Measurements from ENCODE around the gene WDFY4. TPM values are rescaled to one million over a fixed set of nuclear protein-coding genes. Genes with fewer than 3 reads are reported as not detected.

WDFY4 gene
- total RNA-seq, 1 donor from 2014 or later = 0.25 TPM

GRCh38 chr10:48931188-48931587, 246.5 kb downstream of the WDFY4 start:
- H3K9me3 Mint-ChIP-seq (ENCODE audit: unreplicated experiment) = peaks cover 5% of the 10 kb centered on the region
- H3K27me3 Mint-ChIP-seq (ENCODE audit: low read depth, unreplicated experiment) = peaks cover 27% of the 10 kb centered on the region
- H3K4me3 Mint-ChIP-seq (ENCODE audit: unreplicated experiment) = no peak overlapping the region
- Histone ChIP-seq H3K4me3 (ENCODE audit: insufficient read depth, low read depth, low read length) (no peak overlapping the region), H3K9ac (ENCODE audit: low read length) (no peak overlapping the region), H3K36me3 (ENCODE audit: insufficient read depth, low read length) (no peaks in the 10 kb centered on the region), H4K20me1 (ENCODE audit: insufficient read depth, low read length) (no peaks in the 10 kb centered on the region), H3K79me2 (ENCODE audit: insufficient read depth, low read length) (no peaks in the 10 kb centered on the region), H3K4me1 (ENCODE audit: insufficient read depth, low read length) (no peaks in the 10 kb centered on the region), H2AFZ (ENCODE audit: low read depth, low read length) (no peak overlapping the region), H3K27ac (ENCODE audit: low read depth, low read length) (no peak overlapping the region), H3K27me3 (ENCODE audit: insufficient read depth, low read length) (no peaks in the 10 kb centered on the region), H3K9me3 (ENCODE audit: insufficient read depth, low read depth, low read length) (no peaks in the 10 kb centered on the region), H3K4me2 (ENCODE audit: low read length) (no peak overlapping the region)
- FAIRE-seq (no peak), DNase-seq (ENCODE audit: low read depth) (no peak)
- H3K27ac Mint-ChIP-seq (ENCODE audit: unreplicated experiment) = no peak overlapping the region
- TF ChIP-seq EZH2 (IDR thresholded peaks at IDR 0.05; ENCODE audit: insufficient read depth, low read length) (no peak), CTCF (IDR thresholded peaks at IDR 0.05; ENCODE audit: insufficient read depth, low read depth, low read length) (no peak)
- H3K4me1 Mint-ChIP-seq (ENCODE audit: low read depth, unreplicated experiment) = peaks cover 2% of the 10 kb centered on the region
- no peaks in the 10 kb centered on the region for H3K36me3 Mint-ChIP-seq (ENCODE audit: low read depth, unreplicated experiment)

GRCh38 chr10:48932831-48933664, 248.4 kb downstream of the WDFY4 start:
- FAIRE-seq (no peak), DNase-seq (ENCODE audit: low read depth) (no peak)
- Histone ChIP-seq H3K27me3 (ENCODE audit: insufficient read depth, low read length) (no peaks in the 10 kb centered on the region), H3K27ac (ENCODE audit: low read depth, low read length) (no peak overlapping the region), H2AFZ (ENCODE audit: low read depth, low read length) (no peak overlapping the region), H3K4me3 (ENCODE audit: insufficient read depth, low read depth, low read length) (no peak overlapping the region), H3K79me2 (ENCODE audit: insufficient read depth, low read length) (no peaks in the 10 kb centered on the region), H4K20me1 (ENCODE audit: insufficient read depth, low read length) (no peaks in the 10 kb centered on the region), H3K9me3 (ENCODE audit: insufficient read depth, low read depth, low read length) (no peaks in the 10 kb centered on the region), H3K4me2 (ENCODE audit: low read length) (no peak overlapping the region), H3K4me1 (ENCODE audit: insufficient read depth, low read length) (no peaks in the 10 kb centered on the region), H3K36me3 (ENCODE audit: insufficient read depth, low read length) (no peaks in the 10 kb centered on the region), H3K9ac (ENCODE audit: low read length) (no peak overlapping the region)
- Mint-ChIP-seq H3K4me1 (ENCODE audit: low read depth, unreplicated experiment) (no peaks in the 10 kb centered on the region), H3K27ac (ENCODE audit: unreplicated experiment) (no peak overlapping the region), H3K4me3 (ENCODE audit: unreplicated experiment) (no peak overlapping the region), H3K9me3 (ENCODE audit: unreplicated experiment) (peaks cover 5% of the 10 kb centered on the region), H3K27me3 (ENCODE audit: low read depth, unreplicated experiment) (peaks cover 28% of the 10 kb centered on the region), H3K36me3 (ENCODE audit: low read depth, unreplicated experiment) (no peaks in the 10 kb centered on the region)
- no peak for TF ChIP-seq CTCF (IDR thresholded peaks at IDR 0.05; ENCODE audit: insufficient read depth, low read depth, low read length)
- TF ChIP-seq EZH2 (IDR thresholded peaks at IDR 0.05; ENCODE audit: insufficient read depth, low read length) = no peak

Data from astrocyte (in vitro differentiated cells and primary cell).